GM21423 (cell line): ENCODE data around the gene SPRED2.

Experiments
- ATAC-seq: cut with Tn5 transposase; IDR thresholded peaks from one replicate; pipeline ENCODE4 v1.9.1; 2021; ENCODE audit warnings: mild to moderate bottlenecking, moderate library complexity; ENCODE audit not compliant: unreplicated experiment

The SPRED2 gene

GRCh38 chr2:65432227-65433190 is at the start of gene SPRED2:
Gene SPRED2 (minus strand): TSS chr2:65432599. CDS start chr2:65431987, 612 bp downstream.
- ATAC-seq, result peak; percentile 22

GRCh38 chr2:65481961-65482360 is 49.6 kb upstream of the SPRED2 start:
- ATAC-seq, result no peak

- no peak for ATAC-seq
These were observed 47.1 kb upstream of the SPRED2 start for GRCh38 chr2:65479524-65479923.

GRCh38 chr2:65478498-65479135 is 46.2 kb upstream of the SPRED2 start:
- ATAC-seq, result no peak

- no peak for ATAC-seq
These were observed 45.2 kb upstream of the SPRED2 start for GRCh38 chr2:65477590-65477989.

- no peak for ATAC-seq
These were observed 44.4 kb upstream of the SPRED2 start for GRCh38 chr2:65476778-65477177.

GRCh38 chr2:65475000-65475399 is 42.6 kb upstream of the SPRED2 start:
- ATAC-seq, result no peak

GRCh38 chr2:65473045-65473444 is 40.6 kb upstream of the SPRED2 start:
- no peak for ATAC-seq

- no peak for ATAC-seq
These were observed 39.0 kb upstream of the SPRED2 start for GRCh38 chr2:65471409-65471808.

GRCh38 chr2:65466551-65466950 is 34.2 kb upstream of the SPRED2 start:
- ATAC-seq, result no peak

- ATAC-seq, result no peak
These were observed 33.5 kb upstream of the SPRED2 start for GRCh38 chr2:65465857-65466256.

- ATAC-seq, result no peak
These were observed 32.7 kb upstream of the SPRED2 start for GRCh38 chr2:65465124-65465523.

- no peak for ATAC-seq
These were observed 32.2 kb upstream of the SPRED2 start for GRCh38 chr2:65464604-65465003.

- ATAC-seq, result no peak
These were observed 26.6 kb upstream of the SPRED2 start for GRCh38 chr2:65458999-65459398.

- ATAC-seq, result no peak
These were observed 24.5 kb upstream of the SPRED2 start for GRCh38 chr2:65456886-65457285.

GRCh38 chr2:65456064-65456463 is 23.7 kb upstream of the SPRED2 start:
- ATAC-seq, result no peak

- ATAC-seq, result no peak
These were observed 21.5 kb upstream of the SPRED2 start for GRCh38 chr2:65453916-65454315.

GRCh38 chr2:65452150-65452895 is 19.9 kb upstream of the SPRED2 start:
- ATAC-seq, result no peak

GRCh38 chr2:65450810-65451209 is 18.4 kb upstream of the SPRED2 start:
- ATAC-seq, result no peak

GRCh38 chr2:65450393-65450792 is 18.0 kb upstream of the SPRED2 start:
- ATAC-seq, result no peak

- ATAC-seq, result no peak
These were observed 11.2 kb upstream of the SPRED2 start for GRCh38 chr2:65443509-65444186.
